DOHH2 (cell line): ENCODE measurements around the gene SLC25A10.

Experiments used
- H3F3A ChIP-seq: fragments of 200-600 bp; sonication (generic), shearing (Covaris generic); 2 replicates; pipeline ENCODE4 v1.6.0; 2016; ENCODE audit warnings: antibody characterized with exemption, mild to moderate bottlenecking; ENCODE audit not compliant: control insufficient read depth, insufficient read depth
- H3K27ac ChIP-seq: fragments of 200-600 bp; sonication (generic); 2 replicates; pipeline ENCODE4 v1.5.1; 2014; ENCODE audit warnings: low read depth, mild to moderate bottlenecking, low read length, moderate library complexity
- H3K27me3 ChIP-seq: fragments of 200-600 bp; sonication (generic); 2 replicates; pipeline ENCODE4 v1.6.1; 2014; ENCODE audit warnings: mild to moderate bottlenecking, low read length, mixed read lengths; ENCODE audit not compliant: control insufficient read depth
- H3K36me3 ChIP-seq: fragments of 200-600 bp; sonication (generic); 2 replicates; pipeline ENCODE4 v1.6.1; 2014; ENCODE audit warnings: mild to moderate bottlenecking, low read length, moderate library complexity, mixed read lengths; ENCODE audit not compliant: control insufficient read depth
- H3K4me1 ChIP-seq: fragments of 200-600 bp; sonication (generic); 2 replicates; pipeline ENCODE4 v1.6.1; 2014; ENCODE audit warnings: mild to moderate bottlenecking, low read length, mixed read lengths; ENCODE audit not compliant: control insufficient read depth
- H3K4me2 ChIP-seq: fragments of 200-600 bp; sonication (generic); 2 replicates; pipeline ENCODE4 v1.6.0; 2014; ENCODE audit warnings: mild to moderate bottlenecking, low read length, moderate library complexity
- H3K4me3 ChIP-seq: fragments of 200-600 bp; sonication (generic); 2 replicates; pipeline ENCODE4 v1.5.1; 2014; ENCODE audit warnings: mild to moderate bottlenecking, low read length, mixed read lengths
- H3K79me2 ChIP-seq: fragments of 200-600 bp; sonication (generic); 2 replicates; pipeline ENCODE4 v1.6.1; 2014; ENCODE audit warnings: mild to moderate bottlenecking, low read length, mixed read lengths; ENCODE audit not compliant: control insufficient read depth
- H3K9me2 ChIP-seq: fragments of 200-600 bp; sonication (generic); replicated peaks from 2 replicates; pipeline ENCODE4 v1.6.1; 2014; ENCODE audit warnings: mild to moderate bottlenecking, low read length, mixed read lengths; ENCODE audit not compliant: control insufficient read depth
- H3K9me3 ChIP-seq: fragments of 200-600 bp; sonication (generic); 2 replicates; pipeline ENCODE4 v1.6.1; 2014; ENCODE audit warnings: antibody characterized with exemption, low read length, mixed read lengths; ENCODE audit not compliant: control insufficient read depth, insufficient read depth
- H4K20me1 ChIP-seq: fragments of 200-600 bp; sonication (generic); 2 replicates; pipeline ENCODE4 v1.6.0; 2014; ENCODE audit warnings: low read depth, mild to moderate bottlenecking, antibody characterized with exemption, low read length, moderate library complexity; ENCODE audit not compliant: control insufficient read depth, insufficient read depth
- CTCF ChIP-seq: fragments of 200-600 bp; sonication (generic); IDR thresholded peaks from one replicate; pipeline ENCODE4 v1.5.1; 2014; ENCODE audit warnings: antibody characterized with exemption, mild to moderate bottlenecking, low read depth, low read length; ENCODE audit not compliant: poor library complexity, severe bottlenecking
- EZH2phosphoT487 ChIP-seq: fragments of 200-600 bp; sonication (generic); IDR thresholded peaks from 2 replicates; pipeline ENCODE4 v1.6.1; 2017; ENCODE audit warnings: borderline replicate concordance, mild to moderate bottlenecking, antibody characterized with exemption, low read length, moderate library complexity, mixed read lengths

Gene SLC25A10

DNA sequence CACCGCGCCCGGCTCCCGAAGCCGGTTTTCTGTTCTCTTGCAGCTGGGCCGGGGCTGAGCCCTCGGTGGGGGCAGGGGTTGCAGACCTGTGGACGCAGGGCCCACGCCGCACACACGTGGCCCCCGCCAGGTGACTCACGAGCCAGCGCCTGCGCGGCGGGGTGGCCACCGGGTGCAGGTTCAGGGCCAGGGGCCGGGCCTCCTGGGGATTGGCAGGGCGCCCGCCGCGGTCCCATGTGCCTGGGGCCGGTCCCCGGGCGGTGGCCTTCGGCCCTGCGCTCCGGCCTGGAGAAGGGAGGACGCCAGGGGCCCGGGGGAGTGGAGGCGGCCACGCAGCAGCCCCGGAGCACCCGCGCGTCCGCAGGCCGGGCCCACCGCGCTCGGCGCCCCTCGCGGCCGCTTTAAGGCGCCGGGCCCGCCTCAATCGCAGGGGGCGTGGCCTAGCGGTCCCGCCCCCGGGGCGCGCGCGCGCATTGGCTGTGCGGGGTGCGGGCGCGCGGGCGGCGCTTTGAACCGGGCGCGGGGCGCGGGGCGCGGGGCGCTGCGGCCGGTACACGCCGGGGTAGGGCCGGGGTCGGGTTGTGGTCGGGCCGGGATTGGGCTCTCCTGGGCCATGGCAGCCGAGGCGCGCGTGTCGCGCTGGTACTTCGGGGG lies at the start of gene SLC25A10:
Gene SLC25A10, plus strand, starts transcription at position 471 of the 654 bp plus-strand sequence. Its CDS starts 143 bp downstream, at position 614.
- H3K9me3 ChIP-seq = no peaks in the 10 kb centered on the region
- peaks cover 45% of the 10 kb centered on the region for H3K79me2 ChIP-seq
- H3K9me2 ChIP-seq = no peaks in the 10 kb centered on the region
- TF ChIP-seq EZH2phosphoT487 = no peak
- TF ChIP-seq CTCF = no peak
- no peaks in the 10 kb centered on the region for H3K27me3 ChIP-seq
- H3K4me1 ChIP-seq = peaks cover 34% of the 10 kb centered on the region
- H3K36me3 ChIP-seq = peaks cover 48% of the 10 kb centered on the region
- peak within 1 kb of the TSS; percentile 68 for H3K4me2 ChIP-seq
- no peaks in the 10 kb centered on the region for H4K20me1 ChIP-seq
- H3K4me3 ChIP-seq = peak within 1 kb of the TSS; percentile 83
- peaks cover 21% of the 10 kb centered on the region for H3F3A ChIP-seq
- peak within 1 kb of the TSS; percentile 59 for H3K27ac ChIP-seq

DNA sequence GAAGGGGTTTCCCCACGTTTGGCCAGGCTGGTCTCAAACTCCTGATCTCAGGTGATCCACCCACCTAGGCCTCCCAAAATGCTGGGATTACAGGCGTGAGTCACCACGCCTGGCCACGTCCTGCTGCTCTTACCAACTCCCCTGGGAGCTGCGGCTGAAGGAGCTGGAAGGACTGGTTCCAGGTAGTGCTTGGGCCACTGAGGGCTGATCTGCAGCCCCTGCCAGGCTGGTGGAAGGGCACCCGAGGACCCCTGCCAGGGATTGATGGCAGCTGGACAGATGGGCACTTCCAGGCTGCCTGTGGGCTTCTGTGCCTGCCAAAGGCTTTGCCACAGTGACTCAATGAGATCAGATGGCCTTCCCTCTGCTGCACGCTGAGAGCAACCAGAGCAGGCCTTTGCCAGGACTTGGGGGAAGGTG lies 48.0 kb upstream of the SLC25A10 start:
- no peaks in the 10 kb centered on the region for H3K9me2 ChIP-seq
- peaks cover 44% of the 10 kb centered on the region for H3K79me2 ChIP-seq
- peaks cover 38% of the 10 kb centered on the region for H3K4me1 ChIP-seq
- H3K4me3 ChIP-seq = no peak overlapping the region
- peaks cover 45% of the 10 kb centered on the region for H3K36me3 ChIP-seq
- TF ChIP-seq CTCF (no peak), EZH2phosphoT487 (no peak)
- H3K4me2 ChIP-seq = no peak overlapping the region
- no peaks in the 10 kb centered on the region for H4K20me1 ChIP-seq
- H3K27me3 ChIP-seq = no peaks in the 10 kb centered on the region
- peaks cover 12% of the 10 kb centered on the region for H3F3A ChIP-seq
- H3K9me3 ChIP-seq = no peaks in the 10 kb centered on the region
- H3K27ac ChIP-seq = no peak overlapping the region

DNA sequence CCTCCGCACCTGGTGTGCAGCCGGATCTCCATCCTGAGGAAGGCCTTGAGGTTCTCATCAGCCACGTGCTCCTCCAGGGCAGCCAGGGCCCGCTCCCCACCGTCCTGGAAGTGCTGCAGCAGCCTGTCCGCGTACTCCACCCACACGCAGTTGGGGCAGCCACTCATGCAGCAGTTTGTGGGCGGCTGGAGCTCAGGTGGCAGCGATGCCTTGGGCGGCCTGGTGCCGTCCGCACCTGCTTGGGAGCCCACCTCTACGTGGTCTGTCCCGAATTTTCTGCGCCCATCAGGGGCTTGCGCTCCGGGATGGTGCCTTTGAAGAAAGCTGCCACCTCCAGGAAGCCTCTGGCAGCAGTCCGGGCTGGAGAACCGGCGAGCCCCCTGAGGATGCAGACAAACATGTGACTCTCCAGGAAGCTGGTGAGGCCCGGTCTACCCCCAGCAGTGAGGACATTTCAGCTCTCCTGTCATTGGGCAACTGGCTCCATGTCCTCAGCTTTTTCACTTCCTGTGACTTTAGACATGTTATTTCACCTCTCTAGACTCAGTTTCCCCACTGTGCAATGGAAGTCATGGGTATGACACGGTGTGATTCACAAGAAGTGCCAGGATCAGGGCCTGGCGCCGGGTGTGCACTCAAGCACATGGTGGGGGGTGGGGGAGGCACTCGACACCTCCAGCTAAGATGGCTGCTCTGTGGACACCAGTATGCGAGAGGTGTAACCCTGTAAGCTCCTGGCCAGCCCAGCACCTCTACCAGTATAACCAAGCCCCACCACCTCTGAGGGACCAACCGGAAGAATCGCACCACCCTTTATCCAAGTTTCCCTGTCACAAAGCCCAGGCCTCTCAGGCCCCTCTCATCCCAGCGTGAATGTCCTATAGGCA lies 46.6 kb upstream of the SLC25A10 start:
- Histone ChIP-seq H3F3A (peaks cover 10% of the 10 kb centered on the region), H3K27me3 (no peaks in the 10 kb centered on the region), H3K4me3 (peak overlapping the region; percentile 97), H3K27ac (peak overlapping the region; percentile 79), H3K79me2 (peaks cover 57% of the 10 kb centered on the region), H3K4me2 (peak overlapping the region; percentile 100), H4K20me1 (no peaks in the 10 kb centered on the region), H3K4me1 (peaks cover 26% of the 10 kb centered on the region), H3K9me3 (no peaks in the 10 kb centered on the region), H3K36me3 (peaks cover 59% of the 10 kb centered on the region), H3K9me2 (no peaks in the 10 kb centered on the region)
- TF ChIP-seq EZH2phosphoT487 (no peak), CTCF (no peak)
